HG03442 (cell line): ENCODE results near the gene TTLL10.

Experiments used
- ATAC-seq: cut with Tn5 transposase; IDR thresholded peaks from one replicate; pipeline ENCODE4 v1.9.1; 2021; ENCODE audit warnings: mild to moderate bottlenecking, moderate library complexity; ENCODE audit not compliant: unreplicated experiment

Gene TTLL10, protein sequence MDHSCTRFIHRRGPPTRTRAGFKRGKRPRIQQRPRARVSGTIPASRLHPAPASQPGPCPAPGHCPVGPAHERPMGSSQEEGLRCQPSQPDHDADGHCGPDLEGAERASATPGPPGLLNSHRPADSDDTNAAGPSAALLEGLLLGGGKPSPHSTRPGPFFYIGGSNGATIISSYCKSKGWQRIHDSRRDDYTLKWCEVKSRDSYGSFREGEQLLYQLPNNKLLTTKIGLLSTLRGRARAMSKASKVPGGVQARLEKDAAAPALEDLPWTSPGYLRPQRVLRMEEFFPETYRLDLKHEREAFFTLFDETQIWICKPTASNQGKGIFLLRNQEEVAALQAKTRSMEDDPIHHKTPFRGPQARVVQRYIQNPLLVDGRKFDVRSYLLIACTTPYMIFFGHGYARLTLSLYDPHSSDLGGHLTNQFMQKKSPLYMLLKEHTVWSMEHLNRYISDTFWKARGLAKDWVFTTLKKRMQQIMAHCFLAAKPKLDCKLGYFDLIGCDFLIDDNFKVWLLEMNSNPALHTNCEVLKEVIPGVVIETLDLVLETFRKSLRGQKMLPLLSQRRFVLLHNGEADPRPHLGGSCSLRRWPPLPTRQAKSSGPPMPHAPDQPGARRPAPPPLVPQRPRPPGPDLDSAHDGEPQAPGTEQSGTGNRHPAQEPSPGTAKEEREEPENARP

DNA sequence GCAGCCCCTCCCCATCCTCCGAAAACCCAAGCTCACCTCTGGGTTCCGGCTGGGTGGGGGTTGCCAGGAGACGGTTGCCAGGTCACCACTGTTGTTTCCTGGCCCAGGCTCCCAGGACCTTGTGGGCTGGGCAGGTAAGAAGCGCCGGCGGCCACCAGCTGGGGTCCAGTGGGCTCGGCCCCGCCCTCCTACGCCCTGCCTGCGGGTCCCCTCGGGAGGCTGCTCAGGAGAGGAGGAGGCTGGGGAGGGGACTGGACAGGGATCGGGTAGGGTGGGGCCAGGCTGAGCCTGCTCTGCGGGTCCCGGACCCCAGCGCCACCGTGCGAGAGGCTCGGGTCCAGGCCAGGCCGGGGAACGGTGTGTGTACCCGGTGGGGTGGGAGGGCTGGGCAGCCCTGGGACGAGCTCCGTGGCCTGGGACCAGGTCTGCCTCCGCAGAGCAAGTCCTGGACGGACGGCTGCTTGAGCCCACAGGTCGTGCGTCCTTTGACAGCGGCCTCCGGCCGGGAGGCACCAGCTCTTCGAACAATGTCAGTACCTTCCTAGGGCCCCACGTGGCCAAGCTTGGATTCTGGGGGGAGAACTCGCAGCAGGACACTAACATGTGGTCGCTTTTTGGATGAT is at the start of gene TTLL10:
Gene TTLL10 (plus strand): TSS at position 88 of the 623 bp plus-strand sequence. CDS start 5,336 bp downstream, outside the sequence.
- ATAC-seq = no peak

DNA sequence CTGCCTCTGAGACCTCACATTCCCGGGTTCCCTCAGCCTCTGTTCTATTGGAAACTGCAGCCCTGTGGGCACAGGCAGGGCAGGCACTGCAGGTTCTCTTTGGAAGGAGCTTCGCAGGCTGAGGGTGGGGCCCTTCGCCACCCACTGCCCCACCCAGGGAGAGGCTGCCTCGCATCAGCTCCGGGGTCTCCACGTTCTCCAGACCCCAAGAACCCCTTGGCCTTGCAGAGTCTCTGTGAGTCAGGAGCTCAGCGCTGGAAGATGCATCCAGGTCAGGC is 49.2 kb upstream of the TTLL10 start:
- ATAC-seq = no peak

DNA sequence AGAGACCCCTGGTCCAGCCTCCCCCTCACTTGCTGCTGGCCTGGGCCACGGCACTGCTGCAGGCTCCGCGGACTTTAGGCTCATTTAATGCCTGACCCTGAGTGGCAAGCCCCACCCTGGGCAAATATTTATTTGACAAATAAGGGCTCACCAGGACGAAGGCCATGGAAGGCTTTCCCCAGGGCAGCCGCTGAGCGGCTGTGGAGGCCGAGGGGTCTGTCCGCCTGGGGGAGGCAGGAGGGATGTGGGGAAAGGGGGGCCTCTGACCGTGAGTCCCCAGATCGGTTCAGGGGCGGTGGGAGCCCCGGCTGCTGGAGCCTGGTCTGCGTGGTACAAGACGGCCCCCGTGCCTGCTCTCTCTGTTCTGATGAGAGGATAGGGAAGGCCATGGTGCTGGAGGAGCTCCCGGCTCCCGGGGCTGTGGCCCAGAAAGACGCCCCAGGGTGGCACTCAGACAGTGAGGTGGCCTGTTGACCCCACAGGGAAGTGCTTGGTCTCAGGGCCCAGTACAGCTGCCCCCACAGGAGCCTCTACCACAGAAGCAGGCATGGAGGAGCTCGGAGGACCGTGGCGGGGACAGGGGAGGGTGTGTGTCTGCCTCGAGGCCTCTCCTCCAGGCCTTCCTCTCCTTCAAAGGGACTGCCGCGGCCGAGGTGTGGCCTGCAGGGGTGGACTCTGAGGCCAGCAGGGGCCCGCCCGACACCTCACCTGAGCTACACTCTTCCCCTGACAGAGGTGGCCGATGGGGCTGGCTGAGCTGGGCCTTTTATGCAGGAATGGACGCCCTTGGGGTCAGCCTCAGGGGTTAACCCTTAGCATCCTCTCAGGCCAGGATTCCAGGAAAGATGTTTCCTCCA is 48.7 kb upstream of the TTLL10 start:
- ATAC-seq = no peak

DNA sequence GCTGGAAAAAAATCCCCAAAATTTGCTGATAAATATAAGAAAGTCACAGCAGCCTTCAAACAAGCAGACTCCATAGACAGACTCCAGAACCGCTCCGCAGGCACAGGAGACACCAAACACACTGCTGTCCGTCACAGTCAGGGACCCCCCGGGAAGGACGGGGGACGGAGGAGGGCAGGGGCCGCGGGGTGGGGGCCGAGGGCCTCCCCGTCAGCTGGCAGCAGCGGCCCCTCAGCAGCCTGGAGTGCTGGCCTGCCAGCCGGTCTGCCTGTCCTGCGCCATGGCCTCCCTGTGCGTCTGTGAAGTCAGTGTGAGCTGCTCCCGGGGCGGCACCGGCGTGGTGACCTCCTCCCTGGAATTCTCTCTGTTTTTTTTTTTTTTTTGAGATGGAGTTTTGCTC is 47.7 kb upstream of the TTLL10 start:
- no peak for ATAC-seq

DNA sequence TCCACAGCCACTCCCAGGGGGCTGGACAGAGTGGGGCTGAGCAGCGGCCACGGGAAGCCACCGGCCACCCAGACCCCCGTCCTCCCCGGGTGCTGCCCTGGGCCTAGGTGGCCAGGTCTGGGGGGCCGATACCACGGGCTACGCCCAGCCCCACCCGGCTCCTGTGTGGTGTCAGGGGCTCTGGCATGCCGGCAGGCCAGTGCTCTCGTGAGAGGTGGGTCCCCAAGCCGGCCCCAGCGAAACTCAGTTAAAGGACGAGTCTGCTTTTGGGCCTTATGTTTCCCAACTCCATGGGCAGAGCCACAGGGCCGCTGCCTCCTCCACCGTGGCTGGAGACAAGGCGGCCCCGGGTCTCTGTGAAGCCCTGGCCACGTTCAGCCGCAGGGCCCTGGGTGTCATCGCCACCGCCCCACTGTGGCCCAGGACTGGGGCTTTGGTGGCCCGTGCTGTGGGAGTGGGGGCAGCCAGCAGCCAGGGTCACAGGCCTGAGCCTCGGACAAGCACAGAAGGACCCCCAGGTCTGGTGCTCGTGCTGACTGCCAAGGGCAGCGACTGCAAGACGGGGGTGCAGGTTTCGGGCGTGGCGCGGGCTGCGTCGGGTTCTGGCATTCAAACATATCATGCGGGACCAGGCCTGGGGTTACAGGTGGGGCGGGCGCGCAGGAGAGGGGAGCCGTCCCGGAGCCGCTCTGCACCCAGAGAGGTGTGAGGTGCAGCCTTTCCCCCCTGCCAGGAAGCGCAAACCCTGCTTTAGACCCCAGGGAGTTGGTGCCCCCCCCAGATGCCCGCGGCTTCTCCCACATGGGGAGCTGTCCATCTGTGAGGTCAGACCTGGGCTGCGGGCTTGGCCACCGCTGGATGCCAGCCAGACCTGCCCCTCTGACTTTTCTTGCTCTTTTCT is 45.9 kb upstream of the TTLL10 start:
- no peak for ATAC-seq

DNA sequence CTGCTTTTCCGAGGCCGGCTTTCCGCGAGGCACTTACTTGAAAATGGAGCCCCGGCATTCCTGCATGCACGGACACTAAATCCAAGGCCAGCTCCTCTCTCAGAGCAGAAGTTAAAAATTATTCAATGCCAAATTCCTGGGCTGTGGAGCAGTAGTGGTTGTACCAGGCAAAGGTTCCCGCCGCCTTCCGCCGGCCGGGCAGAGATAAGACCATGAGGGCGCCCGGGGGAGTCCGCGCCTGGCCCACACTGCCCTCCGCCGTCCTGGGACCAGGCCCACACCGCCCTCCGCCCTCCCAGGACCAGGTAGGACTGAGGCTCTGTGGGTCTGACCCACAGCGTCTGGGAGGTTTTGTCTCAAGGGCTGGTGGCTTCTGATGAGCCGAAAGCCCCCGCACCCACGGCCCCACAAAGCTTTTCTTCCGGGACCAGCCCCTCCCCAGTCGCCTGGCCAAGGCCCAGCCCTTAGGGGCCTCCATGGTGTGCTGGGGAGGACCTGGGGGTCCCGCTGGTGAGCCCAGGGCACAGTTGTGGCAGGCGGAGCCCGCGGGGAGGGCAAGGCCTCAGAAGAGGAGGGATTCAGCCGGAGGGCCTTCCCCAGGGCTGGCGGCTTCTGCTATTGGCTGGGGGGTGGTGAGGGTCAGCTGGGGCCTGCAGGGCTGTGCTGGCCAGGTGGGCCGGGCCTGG is 45.1 kb upstream of the TTLL10 start:
- no peak for ATAC-seq

DNA sequence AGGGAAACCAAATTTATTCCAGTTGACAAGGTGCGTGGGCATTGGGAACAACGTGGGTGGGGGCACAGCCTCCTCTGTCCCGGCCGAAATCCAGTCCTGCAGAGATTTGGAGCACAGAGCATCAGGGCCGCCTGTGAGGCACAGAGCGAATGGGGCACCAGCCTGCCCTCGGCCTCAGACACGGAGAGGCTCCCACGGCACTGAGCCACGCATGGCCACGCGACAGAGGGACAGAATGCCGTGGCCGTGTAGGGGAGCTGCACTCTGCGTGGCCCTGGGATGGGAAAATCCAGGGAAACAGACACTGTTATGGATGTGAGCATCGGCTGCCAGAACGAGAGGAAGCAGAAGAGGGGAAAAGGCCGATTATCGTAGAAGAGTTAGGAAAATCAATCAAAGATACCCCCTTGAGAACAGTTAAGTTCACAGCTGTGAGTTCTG is 44.3 kb upstream of the TTLL10 start:
- ATAC-seq = no peak

DNA sequence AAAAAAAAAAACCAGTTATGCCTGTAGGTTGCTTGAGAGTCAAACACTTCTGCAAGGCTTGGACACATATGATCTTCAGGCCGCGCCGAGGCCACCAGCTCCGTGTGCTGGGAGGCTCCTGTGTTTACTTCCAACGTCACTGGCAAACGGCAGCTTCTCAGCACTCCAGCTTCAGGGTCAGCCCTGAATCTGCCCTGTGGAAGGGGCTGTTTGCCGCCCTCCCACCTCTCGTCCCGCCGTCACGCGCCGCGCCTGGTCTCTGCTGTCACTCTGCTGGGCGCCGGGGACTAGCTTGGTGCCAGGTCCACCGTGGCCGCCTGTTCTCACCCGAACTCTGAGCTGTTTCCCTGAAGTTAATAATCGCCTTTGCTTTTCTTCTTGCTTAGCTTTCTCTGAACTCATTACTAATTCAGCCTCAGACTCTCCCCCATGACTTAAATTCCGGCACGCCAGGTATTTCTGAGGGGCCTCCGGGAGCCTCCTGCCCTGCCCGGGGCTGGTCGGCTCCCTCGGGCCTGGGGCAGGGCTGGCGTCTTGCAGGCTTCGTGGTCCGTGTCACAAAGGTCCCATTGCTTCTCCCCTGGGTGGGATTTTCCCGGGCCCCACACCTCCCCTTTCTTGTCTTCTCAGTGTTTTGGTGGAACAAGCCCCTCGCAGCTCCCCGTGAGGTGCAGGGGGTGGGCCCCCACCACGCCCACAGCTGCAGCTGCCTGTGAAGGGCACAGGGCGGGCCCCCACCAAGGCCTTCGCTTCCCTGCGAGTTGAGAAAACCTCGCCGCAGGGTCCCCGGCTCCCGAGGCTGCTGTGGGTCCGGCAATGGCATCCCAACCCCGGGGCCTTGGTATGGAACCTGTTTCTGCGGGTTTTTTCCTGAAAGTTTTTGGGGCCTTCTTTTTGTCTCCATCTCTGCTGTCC is 43.2 kb upstream of the TTLL10 start:
- ATAC-seq = no peak

DNA sequence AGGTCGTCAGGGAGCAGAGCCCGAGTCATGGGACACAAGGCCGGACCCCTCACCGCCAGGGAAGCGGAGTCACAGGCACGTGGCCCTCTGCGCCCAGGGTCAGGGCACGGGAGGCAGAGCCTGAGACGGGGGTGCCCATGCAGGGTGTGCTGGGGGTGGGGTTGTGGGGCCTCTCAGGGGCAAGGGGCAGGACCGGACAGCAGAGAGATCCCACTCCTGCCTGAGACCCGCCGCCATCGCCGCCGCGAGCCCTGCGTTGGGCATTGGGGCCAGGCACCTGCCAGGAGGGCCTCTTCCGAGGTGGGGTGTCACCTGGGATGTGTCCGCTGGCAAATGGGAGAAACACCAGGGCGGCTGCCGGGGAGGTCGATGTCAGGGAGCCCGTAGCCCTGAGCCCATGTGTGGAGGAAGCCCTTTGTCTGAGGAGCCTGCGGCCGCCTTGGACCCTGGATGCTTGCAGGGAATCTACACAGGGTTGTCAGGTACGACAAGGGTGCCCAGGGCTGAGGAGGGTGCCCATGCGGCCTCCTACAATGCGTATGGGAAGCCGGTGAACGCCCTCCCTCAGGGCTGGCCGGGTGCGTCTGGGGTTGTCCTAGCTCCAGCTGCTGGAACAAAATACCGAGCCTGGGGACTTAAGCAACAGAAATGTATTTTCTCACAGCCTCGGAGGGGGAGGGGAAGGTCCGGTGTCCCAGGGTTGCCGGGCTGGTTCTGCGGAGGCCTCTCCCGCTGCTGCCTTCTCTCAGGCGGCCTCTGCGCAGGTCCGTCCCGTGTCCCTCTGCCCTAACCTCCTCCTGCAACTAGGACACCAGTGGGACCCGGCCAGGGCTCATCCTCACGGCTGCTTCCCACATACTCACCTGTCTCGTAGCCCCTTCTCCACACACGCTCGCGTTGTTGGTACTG is 41.4 kb upstream of the TTLL10 start:
- ATAC-seq = no peak

DNA sequence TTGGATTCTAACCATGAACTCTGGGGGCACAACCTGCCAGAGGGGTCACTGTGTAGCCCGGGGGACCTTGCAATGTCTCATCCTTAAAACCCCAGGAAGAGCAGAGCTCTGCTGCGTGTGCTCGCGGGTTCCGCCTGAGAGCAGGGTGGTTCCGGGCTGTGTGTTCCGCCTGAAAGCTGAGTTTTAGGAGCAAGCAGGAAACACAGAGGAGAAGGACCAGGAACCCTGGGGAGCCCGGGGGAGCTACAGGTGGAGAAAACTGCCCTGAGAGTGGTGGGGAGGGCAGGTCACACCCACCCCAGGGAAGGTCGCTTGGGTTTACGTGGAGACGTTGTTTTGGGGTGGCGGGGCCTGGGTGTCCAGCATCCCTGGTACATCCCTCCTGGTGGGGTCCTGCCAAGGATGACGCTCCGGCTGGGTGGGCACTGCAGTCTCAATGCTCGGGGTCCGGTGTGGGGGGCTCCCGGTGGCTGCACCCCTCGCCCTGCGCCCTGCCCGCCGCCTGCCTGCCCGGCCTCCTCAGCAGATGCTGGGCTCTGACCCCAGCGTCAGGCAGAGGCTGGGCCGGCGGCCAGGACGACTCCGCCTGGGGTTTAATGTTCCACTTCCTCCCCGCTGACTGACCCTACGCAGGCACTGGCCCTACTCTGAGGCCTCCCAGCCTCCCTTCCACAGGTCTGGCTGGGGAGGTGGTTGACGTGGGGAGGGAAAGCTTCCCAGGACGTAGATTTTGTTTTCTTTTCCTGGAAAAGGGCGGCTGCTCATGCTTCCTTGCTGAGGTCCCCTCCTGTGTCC is 40.5 kb upstream of the TTLL10 start:
- no peak for ATAC-seq

DNA sequence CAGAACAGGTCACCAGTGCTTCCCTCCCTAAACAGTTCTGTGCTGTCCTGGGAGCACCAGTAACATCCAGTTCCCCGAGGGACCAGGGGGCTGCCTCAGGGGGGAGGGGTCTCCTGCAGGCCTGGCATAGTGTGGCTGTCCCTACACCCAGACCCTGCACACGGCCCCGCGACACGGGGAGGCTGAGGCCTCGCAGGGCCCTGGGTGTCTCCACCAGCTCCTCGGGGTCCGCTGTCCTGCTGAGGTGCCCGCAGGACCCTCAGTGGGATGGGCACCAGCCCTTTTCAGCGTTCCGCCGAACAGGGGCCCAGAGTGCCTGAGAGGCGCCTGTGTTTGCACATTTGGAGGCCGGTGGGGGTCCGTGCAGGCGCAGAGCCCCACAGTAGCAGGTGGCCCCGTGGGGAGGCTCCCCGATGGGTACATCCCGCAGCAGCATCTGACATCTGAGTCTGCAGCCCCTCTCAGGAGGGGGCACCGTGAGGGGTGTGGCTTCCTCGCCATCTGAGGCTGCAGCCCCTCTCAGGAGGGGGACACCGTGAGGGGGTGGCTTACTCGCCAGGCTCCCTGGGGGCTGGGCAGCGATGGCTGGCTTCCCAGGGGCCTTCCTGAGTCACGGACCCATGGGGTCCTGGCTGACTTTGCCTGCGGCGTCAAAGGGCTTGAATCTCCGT is 39.2 kb upstream of the TTLL10 start:
- ATAC-seq = no peak

DNA sequence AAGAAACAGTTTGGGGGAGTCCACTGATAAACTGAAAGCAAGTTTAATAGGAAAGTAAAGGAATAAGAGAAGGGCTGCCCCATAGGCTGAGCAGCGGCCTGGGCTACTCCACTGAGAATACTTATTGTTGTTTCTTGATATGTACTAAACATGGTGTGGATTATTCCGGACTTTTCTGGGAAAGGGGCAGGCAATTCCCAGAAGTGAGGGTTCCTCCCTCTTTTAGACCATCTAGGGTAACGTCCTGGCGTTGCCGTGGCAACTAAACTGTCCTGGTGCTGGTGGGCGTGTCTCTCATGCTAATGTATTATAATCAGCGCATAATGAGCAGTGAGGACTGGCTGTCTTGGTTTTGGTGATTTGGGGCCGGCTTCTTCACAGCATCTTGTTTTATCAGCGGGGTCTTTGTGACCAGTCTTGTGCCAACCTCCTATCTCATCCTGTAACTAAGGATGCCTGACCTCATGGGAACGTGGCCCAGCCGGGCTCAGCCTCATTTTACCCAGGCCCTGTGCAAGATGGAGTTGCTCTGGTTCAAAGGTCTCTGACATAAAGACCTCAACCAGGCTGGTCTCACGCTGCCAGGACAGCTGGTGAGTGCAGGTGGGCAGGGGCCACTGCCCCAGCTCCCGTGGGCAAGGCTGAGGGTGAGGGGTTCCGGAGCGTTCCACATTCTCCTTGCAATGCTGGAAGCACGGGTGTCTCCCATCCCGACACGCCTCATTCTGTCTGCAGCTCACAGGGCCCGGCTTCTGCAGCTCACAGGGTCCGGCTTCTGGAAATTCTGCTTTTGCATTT is 38.1 kb upstream of the TTLL10 start:
- ATAC-seq = no peak

DNA sequence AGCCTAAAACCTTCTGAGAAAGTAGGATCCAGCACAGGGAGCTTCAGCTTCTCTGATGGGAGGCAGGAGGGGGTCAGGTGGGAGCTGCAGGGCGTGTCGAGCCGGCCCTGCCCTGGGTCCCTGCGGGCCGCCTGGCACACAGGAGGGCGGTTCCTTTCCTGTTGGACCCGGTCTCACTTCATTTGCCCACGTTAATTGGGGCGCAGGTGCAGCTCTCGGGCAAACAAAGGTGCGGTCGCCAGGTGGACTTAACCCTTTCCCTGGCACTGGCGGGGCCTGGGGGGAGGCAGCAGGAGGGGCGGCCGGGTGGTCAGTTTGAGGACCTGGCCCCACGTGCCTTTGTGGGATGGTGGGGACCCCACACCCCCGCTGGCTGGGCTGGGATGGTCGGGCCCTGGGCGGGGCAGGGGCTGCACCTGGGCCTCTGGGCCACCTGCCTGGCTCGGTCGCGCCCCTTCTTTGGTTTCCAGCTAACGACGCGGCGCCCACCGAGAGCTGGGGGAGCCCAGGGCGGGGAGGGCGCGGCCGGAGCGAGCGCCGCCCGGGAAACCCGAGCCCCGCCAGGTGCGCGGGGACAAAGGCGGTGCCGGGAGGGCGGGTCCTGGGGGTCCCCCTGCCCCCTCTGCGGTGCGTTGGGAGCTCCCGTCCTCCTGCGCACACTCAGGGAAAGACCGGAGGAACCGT is 37.0 kb upstream of the TTLL10 start:
- no peak for ATAC-seq

DNA sequence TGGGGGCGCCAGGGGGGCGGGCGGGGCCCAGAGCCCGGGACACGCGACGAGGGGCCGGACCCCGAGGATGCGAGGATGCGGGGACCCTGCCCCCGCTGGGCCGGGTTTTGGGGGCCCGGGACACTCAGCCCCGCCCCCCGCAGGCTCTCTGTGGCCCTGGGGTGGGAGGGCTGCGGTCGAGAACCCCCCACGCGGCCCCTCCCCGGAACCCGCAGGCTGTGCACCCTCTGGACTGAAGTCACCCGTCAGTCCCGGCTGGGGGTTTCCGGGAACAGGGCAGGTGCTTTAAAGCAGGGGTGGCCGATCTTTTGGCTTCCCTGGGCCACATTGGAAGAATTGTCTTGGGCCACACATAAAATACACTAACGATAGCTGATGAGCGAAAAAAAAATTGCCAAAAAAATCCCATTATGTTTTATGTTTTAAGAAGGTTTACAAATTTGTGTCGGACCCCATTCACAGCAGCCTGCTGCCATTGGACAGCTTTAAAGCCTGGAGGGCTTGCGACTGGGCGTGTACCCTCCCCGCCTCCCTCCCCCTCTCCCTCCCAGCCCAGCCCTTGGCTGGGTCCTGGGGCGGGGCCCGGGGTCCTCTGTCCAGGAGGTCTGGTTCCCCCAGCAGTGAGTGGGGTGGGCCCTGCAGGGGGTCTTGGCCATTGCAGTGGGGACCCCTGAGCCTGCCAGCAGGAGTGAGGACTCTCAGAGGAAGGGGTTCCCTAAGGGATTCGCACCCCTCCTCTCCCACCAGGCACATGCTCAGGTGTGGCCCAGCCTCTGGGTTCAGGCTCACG is 36.2 kb upstream of the TTLL10 start:
- ATAC-seq = no peak
